HG02798 (cell line): ENCODE results near the gene HMCES.
"Not testable (repeated sequence)": the region's sequence is repeated elsewhere in the genome, so short reads cannot be mapped to it uniquely, and the experiment has no call there.

Source experiments
- ATAC-seq: cut with Tn5 transposase; IDR thresholded peaks from one replicate; pipeline ENCODE4 v1.9.1; 2021; ENCODE audit warnings: mild to moderate bottlenecking; ENCODE audit not compliant: unreplicated experiment, poor library complexity

Gene HMCES

DNA sequence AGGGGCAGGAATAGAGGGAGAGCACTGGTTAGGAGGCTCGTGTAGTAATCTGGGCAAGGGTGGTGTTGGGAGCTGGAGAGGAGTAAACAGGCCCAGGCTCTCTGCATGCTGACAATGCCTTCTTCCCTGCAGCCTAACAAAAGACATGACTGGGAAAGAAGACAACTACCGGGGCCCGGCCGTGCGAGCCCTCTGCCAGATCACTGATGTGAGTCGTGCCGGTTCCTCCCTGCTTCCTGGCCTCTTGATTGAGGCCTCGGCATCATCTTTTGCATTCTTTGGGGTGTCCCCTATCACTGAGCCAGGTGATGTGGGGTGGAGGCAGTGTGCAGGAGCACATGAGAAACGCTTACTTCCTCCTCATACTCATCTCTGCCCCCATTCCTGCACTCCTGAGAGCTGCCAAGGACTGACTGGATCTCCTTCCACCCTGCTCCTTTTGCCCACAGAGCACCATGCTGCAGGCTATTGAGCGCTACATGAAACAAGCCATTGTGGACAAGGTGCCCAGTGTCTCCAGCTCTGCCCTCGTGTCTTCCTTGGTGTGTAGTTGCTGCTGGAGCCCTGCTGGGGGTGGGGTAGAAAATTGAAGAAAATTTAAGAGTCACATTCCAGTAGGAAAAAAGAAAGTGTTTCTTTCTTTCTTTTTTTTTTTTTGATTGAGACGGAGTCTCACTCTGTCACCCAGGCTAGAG, 24.0 kb upstream of the HMCES start:
- no peak for ATAC-seq

DNA sequence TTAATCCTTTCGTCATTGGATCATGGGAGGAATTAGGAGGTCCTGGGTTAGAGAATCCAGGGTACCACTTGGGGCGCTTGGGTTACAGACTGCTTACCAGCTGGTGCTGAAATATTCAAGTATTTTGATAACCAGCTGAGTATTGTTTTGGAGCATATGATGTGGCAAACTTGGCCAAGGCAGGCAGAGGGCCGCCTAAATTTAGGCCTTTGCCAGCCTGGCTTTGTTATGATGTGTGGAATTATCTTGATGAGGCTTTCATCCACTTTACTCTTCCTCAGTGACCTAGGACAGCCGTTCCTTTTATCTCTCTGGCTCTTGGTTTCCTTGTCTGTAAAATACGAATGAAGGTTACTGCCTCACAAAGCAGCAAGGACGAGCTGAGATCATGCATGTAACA, 22.4 kb upstream of the HMCES start:
- ATAC-seq = no peak

DNA sequence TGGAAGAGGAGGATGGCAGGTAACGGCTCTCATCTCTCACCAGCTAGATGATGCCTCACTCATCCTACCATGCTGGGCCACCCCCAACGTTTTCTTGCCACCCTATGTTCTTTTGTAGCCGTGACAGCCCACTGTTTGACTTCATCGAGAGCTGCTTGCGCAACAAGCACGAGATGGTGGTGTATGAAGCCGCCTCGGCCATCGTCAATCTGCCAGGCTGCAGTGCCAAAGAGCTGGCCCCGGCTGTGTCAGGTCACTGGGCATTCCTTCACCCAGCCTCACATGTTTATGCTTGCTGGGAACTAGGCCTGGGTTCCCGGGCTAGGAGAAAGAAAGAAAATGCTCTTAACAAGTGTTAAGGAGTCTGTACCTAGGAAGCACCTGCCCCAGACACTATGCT, 21.1 kb upstream of the HMCES start:
- no peak for ATAC-seq

DNA sequence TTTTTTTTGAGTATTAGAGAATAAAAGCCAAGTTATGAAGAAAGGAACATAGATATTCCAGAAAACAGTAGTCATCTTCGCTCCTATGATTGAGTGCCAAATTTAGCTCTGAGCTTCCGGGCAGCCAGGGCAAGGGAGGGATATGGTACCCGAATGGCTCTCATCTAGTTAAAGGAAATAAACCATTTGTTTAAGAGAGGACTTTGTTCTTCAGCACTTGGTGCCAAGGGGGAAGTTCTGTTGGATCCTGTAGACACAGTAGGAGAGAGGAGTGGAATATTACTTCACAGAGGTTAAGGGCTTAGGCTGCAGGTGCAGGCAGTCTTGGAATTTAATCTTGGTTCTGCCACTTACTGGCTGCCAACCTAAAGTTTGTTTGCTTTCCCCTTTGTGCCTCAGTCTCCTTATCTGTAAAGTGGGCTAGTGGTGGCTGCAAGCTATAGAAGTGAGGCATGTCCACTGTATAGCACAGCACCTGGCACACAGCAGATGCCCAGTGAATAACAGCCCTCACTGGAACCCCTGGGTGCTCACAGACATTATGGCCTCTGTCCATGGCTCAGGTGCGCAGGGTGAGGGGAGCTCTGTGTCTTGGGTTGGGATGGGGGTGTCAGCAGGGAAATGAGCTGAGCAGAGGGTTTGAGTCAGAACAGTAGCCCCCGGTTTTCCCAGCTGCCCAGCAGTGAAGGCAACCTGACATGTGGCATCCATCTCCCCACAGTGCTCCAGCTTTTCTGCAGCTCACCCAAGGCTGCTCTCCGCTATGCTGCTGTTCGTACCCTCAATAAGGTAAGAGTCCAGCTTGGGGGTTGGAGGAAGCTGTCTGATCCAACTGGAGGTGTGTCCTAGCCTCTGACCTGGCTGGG, 18.8 kb upstream of the HMCES start:
- ATAC-seq = no peak

DNA sequence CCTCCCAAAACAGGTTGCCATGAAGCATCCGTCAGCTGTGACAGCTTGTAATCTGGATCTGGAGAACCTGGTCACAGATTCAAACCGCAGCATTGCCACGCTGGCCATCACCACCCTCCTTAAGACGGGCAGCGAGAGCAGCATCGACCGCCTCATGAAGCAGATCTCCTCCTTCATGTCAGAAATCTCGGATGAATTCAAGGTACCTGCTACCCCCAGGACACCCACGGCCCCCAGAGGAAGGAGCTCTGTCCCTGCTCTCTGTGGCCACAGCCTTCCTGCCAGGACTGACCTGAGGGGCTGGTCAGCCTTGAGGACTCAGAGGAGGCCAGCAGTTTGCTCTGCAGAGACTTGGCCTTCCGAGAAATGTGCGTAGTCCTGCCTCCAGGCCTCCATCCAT, 18.1 kb upstream of the HMCES start:
- ATAC-seq = no peak

GRCh38 chr3:129261894-129262293, 16.8 kb upstream of the HMCES start:
- no peak for ATAC-seq

DNA sequence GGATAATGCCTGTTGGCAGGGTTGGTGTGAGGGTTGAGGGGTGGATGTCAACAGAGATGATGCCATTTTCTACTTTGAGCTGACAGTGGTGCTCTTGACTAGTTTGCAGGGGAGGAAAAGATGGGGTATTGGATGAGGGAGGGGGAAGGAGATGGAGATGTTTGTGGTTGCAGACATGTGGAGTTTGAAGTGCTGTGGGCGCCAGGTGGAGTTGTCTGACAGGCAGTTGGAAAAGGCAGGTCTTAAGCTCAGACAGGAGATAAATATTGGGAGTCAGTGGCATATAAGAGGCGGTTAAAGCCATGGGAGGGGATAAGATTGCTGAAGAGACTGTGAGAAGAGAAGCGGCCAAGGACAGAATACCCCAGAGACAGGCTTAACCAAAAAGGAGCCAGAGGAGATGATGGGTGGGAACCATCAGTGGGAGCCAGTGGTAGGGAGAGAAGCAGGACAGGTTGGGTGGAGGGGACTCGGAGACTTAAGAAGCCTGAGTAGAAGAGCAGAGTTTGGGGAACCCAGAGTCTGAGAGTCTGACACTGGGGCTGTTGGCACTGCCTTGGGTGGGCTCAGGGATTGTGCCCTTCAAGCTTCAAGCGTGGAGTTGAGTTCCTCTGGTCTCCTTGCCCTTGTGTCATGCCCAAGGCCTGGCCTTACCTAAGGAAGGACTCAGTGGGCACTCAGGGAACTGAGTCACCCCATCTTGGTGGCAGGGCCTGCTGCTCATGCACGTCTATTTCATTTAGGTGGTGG, 15.3 kb upstream of the HMCES start:
- ATAC-seq = no peak

- ATAC-seq = not testable (repeated sequence)
Observed at GRCh38 chr3:129264994-129265393, 13.7 kb upstream of the HMCES start.

DNA sequence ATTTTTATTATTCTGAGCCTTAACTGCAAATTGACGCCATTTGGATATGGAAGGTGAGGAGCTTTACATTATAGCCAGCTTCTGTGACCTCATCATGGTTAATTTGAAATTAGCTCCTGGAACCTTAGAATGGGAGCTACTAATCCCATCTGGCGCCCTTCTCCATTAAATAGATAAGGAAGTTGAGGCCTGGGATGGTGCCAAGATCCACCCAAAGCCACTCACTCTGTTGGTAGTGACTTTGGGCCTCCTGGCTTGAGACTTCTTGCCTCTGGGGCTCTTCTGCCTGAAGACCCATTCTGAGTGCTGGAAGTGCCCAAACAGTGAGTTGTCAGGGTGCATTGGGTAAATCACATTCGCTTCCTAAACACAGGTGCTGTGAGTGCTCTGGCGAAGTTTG, 12.0 kb upstream of the HMCES start:
- ATAC-seq = no peak

DNA sequence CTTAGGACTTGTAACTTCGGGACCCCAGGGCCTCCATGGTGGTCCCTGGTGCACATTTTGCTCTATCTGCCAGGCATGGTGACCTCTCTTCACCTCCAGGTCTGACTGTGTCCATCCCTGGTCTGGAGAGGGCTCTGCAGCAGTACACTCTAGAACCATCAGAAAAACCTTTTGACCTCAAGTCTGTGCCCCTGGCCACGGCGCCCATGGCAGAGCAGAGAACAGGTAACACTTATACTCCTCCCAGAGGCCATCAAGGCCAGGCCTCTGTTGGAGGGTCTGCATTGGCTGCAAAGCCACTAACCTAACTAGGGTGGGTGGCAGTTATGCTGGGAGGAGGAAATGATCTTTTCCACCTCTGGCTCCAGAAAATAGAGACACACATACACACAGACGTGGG, 10.3 kb upstream of the HMCES start:
- no peak for ATAC-seq

DNA sequence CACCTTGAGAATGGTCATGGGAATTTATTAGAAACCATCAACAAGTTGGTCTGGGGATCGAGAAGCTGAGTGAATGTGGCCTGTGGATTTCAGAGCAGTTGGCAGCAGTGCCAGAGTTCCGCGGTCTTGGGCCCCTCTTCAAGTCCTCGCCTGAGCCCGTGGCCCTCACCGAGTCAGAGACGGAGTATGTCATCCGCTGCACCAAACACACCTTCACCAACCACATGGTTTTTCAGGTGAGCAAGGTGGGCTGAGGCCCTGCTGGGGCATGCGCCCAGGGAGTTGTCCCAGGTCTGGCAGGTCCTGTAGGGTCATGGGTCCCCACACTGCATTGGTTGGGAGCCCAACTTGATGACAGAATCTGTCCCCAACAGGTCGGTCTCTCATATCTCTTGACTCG, 7.0 kb upstream of the HMCES start:
- ATAC-seq = no peak

- peak; percentile 87 for ATAC-seq
Observed at GRCh38 chr3:129276385-129276784, 2.3 kb upstream of the HMCES start.

- ATAC-seq = no peak
Observed at GRCh38 chr3:129277829-129278271, 820 bp upstream of the HMCES start.

DNA sequence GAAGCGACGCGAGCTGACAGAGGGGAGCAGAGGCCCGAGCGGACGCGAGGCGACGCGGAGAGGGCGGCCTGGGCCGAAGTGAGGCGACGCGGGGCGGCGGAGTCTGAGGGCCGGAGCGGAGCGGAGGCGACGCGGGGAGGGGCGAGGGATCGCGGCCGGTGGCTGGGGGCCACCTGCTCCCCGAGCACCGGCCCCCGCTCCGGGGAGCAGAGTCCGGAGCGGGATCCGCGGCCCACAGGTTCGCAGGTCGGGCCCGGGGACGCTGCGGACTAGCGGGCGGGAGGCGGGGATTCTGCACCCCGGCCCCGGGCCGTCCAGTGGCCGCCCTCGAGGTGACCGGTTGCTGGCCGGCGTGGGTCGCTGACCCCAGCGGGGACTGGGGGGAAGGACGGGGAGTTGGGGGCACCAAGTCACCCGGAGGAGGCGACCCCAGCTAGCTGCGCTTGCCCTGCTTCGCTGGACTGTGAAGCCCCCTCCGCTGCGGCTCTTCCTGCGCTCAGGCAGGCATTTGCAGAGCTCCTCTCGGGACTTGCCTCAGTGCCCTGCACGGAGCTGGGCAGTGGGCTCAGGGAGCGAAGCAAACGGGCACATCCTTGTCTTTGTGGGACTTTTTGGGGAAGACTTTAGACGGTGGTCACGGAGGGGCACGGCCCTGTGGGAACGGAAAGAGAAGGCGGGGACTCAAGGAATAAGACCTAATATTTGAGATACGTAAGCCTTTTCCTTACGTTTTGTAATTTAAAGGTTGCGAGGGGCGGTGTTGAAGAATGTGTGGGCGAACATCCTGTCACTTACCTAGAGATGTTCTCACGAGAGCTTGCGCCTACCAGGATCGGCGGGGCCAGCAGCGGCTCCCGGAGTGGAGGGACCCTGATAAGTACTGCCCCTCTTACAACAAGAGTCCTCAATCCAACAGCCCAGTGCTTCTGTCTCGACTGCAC, 566 bp downstream of the HMCES start:
- no peak for ATAC-seq

DNA sequence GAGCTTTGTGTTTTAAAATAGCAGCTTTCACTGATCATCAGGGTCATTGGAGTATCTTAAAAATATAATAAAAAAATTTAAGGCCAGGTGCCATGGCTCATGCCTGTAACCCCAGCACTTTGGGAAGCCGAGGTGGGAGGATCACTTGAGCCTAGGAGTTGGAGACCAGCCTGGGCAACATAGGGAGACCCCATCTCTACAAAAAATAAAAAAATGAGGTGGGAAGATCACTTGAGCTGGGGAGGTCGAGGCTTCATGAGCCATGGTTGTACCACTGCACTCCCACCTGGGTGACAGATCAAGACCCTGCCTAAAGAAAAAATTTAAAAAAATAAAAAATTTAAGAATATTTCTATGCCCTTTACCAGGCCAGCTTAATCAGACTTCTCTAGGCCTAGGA, 1.5 kb downstream of the HMCES start:
- ATAC-seq = no peak

GRCh38 chr3:129281726-129282125, 3.1 kb downstream of the HMCES start:
- no peak for ATAC-seq

- peak; percentile 75 for ATAC-seq
Observed at GRCh38 chr3:129282727-129283327, 4.2 kb downstream of the HMCES start.

GRCh38 chr3:129286081-129286480, 7.4 kb downstream of the HMCES start:
- no peak for ATAC-seq

GRCh38 chr3:129288446-129288845, 9.8 kb downstream of the HMCES start:
- ATAC-seq = no peak
